WERI-Rb-1 (cell line): ENCODE data around the gene TTC39B.

Source experiments
- DNase-seq: peaks from one replicate; pipeline ENCODE4 v3.0.0-alpha.2; 2020
- H3K27ac ChIP-seq: fragments of 250-450 bp; sonication (Bioruptor Pico); 2 replicates; pipeline ENCODE4 v1.5.1; 2020; ENCODE audit warnings: mild to moderate bottlenecking, moderate library complexity
- H3K27me3 ChIP-seq: fragments of 250-450 bp; sonication (Bioruptor Pico); 2 replicates; pipeline ENCODE4 v1.5.1; 2021; ENCODE audit warnings: mild to moderate bottlenecking, low read depth, moderate library complexity; ENCODE audit not compliant: insufficient read depth, severe bottlenecking
- H3K36me3 ChIP-seq: fragments of 250-450 bp; sonication (Bioruptor Pico); 2 replicates; pipeline ENCODE4 v1.5.1; 2020; ENCODE audit warnings: mild to moderate bottlenecking, moderate library complexity
- H3K4me3 ChIP-seq: 2 replicates; pipeline ENCODE4 v1.5.1; 2011; ENCODE audit warnings: low read depth, mild to moderate bottlenecking, control low read depth, low read length
- H3K9me3 ChIP-seq: fragments of 250-450 bp; sonication (Bioruptor Pico); 2 replicates; pipeline ENCODE4 v1.5.1; 2021; ENCODE audit warnings: mild to moderate bottlenecking, moderate library complexity; ENCODE audit not compliant: severe bottlenecking
- TF ChIP-seq, protein P1 (sequence below): IDR thresholded peaks from 2 replicates; pipeline ENCODE4 v1.5.1; 2011; ENCODE audit warnings: low read depth, mild to moderate bottlenecking, control low read depth, inconsistent platforms, low read length

TTC39B gene

DNA sequence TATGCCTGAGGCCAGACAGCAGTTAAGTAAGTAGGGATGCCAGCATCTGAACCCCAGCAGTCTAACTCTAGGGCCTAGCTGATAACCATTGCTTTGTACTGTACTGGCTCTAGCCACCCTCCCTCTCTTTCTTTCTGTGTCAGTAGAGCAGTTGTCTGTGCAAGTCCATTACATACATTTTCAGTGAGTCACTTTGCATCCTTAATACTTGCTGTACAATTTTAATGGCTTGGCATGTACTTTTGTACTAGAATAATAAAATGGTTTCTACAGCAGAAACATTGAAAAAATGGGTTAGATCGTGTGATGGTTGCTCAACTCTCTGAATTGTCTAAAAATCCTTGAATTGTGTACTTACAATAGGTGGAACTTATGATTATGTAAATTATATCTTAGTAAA lies 1.5 kb upstream of the TTC39B start:
- TF ChIP-seq, protein P1, sequence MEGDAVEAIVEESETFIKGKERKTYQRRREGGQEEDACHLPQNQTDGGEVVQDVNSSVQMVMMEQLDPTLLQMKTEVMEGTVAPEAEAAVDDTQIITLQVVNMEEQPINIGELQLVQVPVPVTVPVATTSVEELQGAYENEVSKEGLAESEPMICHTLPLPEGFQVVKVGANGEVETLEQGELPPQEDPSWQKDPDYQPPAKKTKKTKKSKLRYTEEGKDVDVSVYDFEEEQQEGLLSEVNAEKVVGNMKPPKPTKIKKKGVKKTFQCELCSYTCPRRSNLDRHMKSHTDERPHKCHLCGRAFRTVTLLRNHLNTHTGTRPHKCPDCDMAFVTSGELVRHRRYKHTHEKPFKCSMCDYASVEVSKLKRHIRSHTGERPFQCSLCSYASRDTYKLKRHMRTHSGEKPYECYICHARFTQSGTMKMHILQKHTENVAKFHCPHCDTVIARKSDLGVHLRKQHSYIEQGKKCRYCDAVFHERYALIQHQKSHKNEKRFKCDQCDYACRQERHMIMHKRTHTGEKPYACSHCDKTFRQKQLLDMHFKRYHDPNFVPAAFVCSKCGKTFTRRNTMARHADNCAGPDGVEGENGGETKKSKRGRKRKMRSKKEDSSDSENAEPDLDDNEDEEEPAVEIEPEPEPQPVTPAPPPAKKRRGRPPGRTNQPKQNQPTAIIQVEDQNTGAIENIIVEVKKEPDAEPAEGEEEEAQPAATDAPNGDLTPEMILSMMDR, result no peak
- Histone ChIP-seq H3K27ac (no peak overlapping the region), H3K4me3 (no peak overlapping the region), H3K27me3 (no peaks in the 10 kb centered on the region), H3K36me3 (no peaks in the 10 kb centered on the region), H3K9me3 (no peaks in the 10 kb centered on the region)
- no peak for DNase-seq

DNA sequence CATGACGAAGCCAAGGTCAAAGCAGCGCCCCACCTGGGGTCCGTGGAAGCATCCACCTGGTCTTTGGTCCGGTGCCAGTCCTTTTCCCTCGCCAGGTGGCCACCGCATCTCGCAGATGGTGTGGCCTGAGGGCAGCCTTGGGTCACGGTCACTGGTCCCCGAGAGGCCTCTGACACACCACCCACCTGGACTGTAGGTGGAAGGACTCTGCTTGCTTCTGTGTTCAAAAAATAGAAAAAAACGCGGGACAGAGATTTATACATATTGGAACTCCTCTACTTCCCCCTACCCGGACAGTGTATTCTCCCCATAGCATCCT lies 466 bp upstream of the TTC39B start:
- DNase-seq, result no peak
- TF ChIP-seq, protein P1, result peak; percentile 48; the same call in 1 of the 2 replicates
- Histone ChIP-seq H3K4me3 (peak overlapping the region; percentile 79), H3K27ac (peak overlapping the region; percentile 44), H3K9me3 (no peaks in the 10 kb centered on the region), H3K27me3 (no peaks in the 10 kb centered on the region), H3K36me3 (no peaks in the 10 kb centered on the region)

DNA sequence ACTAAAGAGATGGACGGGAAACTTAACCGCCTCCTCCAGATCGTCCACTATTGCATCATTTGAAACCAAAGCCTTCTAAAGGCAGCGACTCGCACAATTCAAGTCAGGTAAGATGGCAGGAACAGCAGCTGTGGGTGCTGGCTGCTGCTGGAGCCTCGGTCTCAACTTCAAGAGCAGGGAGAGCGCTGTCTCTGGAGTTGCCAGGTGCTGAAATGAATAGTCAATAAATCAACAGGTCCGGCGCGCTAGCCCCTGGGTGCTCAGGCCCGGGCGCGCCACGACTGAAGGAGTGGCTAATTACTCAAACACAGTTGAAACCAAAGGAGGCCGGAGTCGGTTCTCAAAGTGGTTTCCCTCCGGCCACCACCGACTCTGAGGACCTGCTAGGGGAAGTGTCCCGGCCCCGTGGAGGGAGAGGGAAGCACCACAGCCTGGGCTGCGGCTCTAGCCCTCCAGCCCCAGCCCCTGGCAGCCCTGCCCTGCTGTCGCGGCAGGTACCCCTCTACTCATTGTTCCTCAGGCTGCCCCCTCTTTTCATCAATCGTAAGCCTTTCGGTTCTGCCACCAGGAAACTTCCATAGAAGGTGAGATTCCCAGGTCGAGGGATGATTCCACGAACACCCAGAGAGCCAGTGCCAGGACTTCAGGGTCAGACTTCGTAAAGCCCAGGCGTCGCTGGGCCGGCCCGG lies 804 bp downstream of the TTC39B start:
- peak overlapping the region; percentile 79 for H3K4me3 ChIP-seq
- H3K27ac ChIP-seq, result no peak overlapping the region
- no peak for DNase-seq
- TF ChIP-seq, protein P1, result no peak
- H3K9me3 ChIP-seq, result no peaks in the 10 kb centered on the region
- H3K36me3 ChIP-seq, result no peaks in the 10 kb centered on the region
- H3K27me3 ChIP-seq, result no peaks in the 10 kb centered on the region

DNA sequence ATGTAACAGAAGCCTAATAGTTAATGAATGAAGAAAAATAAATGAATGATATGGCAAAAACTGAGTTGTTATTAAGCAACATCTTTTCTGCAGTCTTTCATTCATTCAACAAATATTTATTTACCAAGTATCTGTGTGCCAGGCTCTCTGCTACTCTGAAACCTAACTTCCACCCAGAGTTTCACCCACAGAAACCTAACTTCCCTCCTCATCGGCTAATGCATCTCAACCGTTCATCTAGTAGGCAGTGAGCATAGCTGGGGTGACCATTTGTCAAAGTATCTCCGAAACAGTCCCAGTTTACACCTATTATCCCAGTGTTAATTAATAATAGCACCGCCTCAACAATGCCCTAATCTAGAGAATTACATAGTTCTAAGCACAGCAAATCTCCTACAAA lies 1.5 kb downstream of the TTC39B start:
- no peak for DNase-seq
- H3K4me3 ChIP-seq, result no peak overlapping the region
- H3K27ac ChIP-seq, result no peak overlapping the region

DNA sequence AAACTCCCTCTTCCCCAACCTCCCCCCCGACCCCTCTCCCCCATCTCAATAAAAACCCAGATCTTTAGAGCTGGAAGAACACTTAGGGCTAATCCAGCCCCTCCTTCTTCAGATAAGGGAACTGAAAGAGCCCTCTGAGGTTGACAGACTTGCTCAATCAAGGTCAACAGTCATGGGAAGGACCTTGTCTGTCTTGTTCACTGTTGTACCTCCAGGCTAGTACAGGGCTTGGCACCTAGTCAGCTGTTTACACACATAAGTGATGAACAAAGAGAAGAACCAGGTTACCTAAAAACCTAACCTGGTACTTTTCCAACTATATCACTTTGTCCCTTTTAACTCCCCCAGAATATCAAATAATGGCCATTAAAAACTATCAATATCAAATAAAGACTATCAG lies 2.4 kb downstream of the TTC39B start:
- H3K27ac ChIP-seq, result no peak overlapping the region
- DNase-seq, result no peak
- H3K36me3 ChIP-seq, result no peaks in the 10 kb centered on the region
- TF ChIP-seq, protein P1, result no peak
- no peaks in the 10 kb centered on the region for H3K9me3 ChIP-seq
- no peaks in the 10 kb centered on the region for H3K27me3 ChIP-seq
- no peak overlapping the region for H3K4me3 ChIP-seq

More for the DNA sequence above, 1.5 kb downstream of the TTC39B start:
- Histone ChIP-seq H3K36me3 (no peaks in the 10 kb centered on the region), H3K9me3 (no peaks in the 10 kb centered on the region), H3K27me3 (no peaks in the 10 kb centered on the region)
- TF ChIP-seq, protein P1, result no peak

DNA sequence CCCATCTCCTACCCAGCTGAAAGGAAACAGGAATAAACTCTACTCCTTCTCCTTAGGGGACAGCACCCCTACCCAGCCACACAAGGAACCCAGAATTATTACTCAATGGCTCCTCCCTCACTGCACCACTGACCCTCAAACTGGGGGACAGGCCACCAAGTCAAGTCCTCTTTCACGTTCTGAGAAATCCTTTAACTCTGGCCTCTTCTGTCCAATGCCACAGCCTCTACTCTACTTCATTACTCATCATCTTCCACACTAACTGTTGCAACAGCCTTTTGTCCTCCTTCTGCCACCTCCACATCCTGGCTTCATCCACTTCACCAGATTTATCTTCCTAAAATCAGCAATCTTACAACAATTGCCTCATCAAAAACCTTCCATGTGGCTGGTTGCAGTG lies 6.8 kb downstream of the TTC39B start:
- no peak for DNase-seq
- Histone ChIP-seq H3K4me3 (no peak overlapping the region), H3K36me3 (no peaks in the 10 kb centered on the region), H3K9me3 (no peaks in the 10 kb centered on the region), H3K27me3 (no peaks in the 10 kb centered on the region), H3K27ac (no peak overlapping the region)
- TF ChIP-seq, protein P1, result no peak
